Measurements from ENCODE around the gene RHOXF1. TPM values are rescaled to one million over a fixed set of nuclear protein-coding genes. Genes with fewer than 3 reads are reported as not detected.
"Not testable (repeated sequence)": the region's sequence is repeated elsewhere in the genome, so short reads cannot be mapped to it uniquely, and the experiment has no call there.

Gene RHOXF1
- not detected for total RNA-seq

GRCh38 chrX:120115438-120115963, at the start of gene RHOXF1:
Gene RHOXF1, minus strand, starts transcription at chrX:120115913. Its CDS starts 51 bp downstream, at chrX:120115862.
- intact Hi-C loops (cut with DNase I) = no loop called here
- TF ChIP-seq POLR2A (IDR thresholded peaks at IDR 0.05; ENCODE audit: low read depth) (no peak), EP300 (IDR thresholded peaks at IDR 0.05) (no peak)
- no peak for DNase-seq (ENCODE audit: extremely low spot score)

GRCh38 chrX:120159086-120159485, 43.4 kb upstream of the RHOXF1 start:
- H3K36me3 ChIP-seq; intact Hi-C loops (cut with DNase I); H3K4me1 ChIP-seq; H3K9me3 ChIP-seq; DNase-seq (ENCODE audit: extremely low spot score); H3K27me3 ChIP-seq; H3K27ac ChIP-seq (replicated peaks in 1 of 4); H3K4me3 ChIP-seq: not testable (repeated sequence)
- WGBS = 77% methylated on average over 19 of the region's 33 CpGs

More at GRCh38 chrX:120115438-120115963, at the start of gene RHOXF1:
- no peaks in the 10 kb centered on the region for H3K9me3 ChIP-seq
- H3K4me3 ChIP-seq = no peak within 1 kb of the TSS
- H3K36me3 ChIP-seq = no peaks in the 10 kb centered on the region
- H3K4me1 ChIP-seq = no peaks in the 10 kb centered on the region
- no peak within 1 kb of the TSS for H3K27ac ChIP-seq (replicated peaks in 1 of 4)
- H3K27me3 ChIP-seq = no peaks in the 10 kb centered on the region
- WGBS = 95% methylated on average over 35 of the region's 35 CpGs

- H3K36me3 ChIP-seq; intact Hi-C loops (cut with DNase I); H3K27me3 ChIP-seq; H3K9me3 ChIP-seq; H3K27ac ChIP-seq (replicated peaks in 1 of 4); H3K4me3 ChIP-seq; DNase-seq (ENCODE audit: extremely low spot score); H3K4me1 ChIP-seq: not testable (repeated sequence)
- WGBS = no CpG with 5 or more reads among the region's 15 CpGs
Observed at GRCh38 chrX:120158313-120158712, 42.6 kb upstream of the RHOXF1 start, which contains the start of gene RHOXF2. Gene RHOXF2, plus strand, starts transcription at chrX:120158613. Its CDS starts 138 bp downstream, at chrX:120158751.

DNA sequence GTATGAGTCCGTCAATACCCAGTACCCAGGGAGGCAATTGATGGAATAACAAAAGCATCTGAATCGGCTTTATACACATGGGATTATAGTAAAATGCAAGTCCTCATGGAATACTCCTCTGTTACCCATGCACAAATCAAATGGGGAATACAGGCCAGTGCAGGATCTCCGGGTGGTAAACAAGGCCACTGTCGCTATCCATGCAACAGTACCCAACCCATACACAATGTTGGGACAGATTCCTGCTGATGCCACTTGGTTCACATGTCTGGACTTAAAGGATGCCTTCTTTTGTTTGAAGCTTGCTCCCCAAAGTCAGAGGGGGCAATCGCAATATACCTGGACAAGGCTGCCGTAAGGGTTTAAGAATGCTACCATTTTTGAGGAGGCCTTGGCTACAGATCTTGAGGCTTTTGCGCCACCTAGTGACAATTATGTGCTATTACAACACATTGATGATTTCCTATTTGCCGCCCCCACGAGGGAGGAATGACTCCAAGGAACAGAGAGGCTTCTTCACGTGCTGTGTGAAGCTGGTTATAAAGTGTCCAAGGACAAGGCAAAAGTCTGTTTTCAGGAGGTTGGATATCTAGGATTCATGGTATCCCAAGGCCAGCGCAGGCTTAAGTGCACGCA, 34.5 kb upstream of the RHOXF1 start:
- H3K27ac ChIP-seq (replicated peaks in 1 of 4); H3K9me3 ChIP-seq; H3K4me3 ChIP-seq; H3K36me3 ChIP-seq; H3K27me3 ChIP-seq; DNase-seq (ENCODE audit: extremely low spot score); intact Hi-C loops (cut with DNase I); H3K4me1 ChIP-seq: not testable (repeated sequence)
- WGBS = no CpG with 5 or more reads among the region's 12 CpGs

DNA sequence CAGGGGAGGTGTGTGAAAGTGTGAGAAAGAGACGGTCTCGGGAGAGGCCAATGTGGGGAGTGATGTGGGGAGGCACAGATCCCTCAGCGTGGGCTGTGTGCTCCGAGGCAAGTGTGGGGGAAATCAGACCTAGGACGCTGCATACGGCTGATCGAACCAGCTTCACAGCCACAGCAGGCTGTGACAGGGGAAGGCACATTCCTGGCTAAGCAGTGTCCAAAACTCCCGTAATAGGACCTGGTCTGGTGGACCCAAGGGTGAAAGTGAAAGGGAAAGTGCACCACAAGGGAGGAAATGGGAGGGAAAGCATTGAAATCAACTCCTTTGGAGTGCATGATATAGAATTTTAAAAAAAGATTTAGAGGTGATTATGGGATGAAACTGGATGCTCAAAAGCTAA, 31.8 kb upstream of the RHOXF1 start:
- Histone ChIP-seq H3K27me3 (no peaks in the 10 kb centered on the region), H3K4me3 (no peak overlapping the region), H3K4me1 (peaks cover 0 to 6% (median 0%) of the 10 kb centered on the region in 4 donors), H3K36me3 (no peaks in the 10 kb centered on the region), H3K27ac (replicated peaks in 1 of 4) (no peak overlapping the region), H3K9me3 (no peaks in the 10 kb centered on the region)
- no peak for DNase-seq (ENCODE audit: extremely low spot score)
- WGBS = 86% methylated on average over 8 of the region's 8 CpGs
- TF ChIP-seq POLR2AphosphoS5 (IDR thresholded peaks at IDR 0.05) (no peak), CTCF (IDR thresholded peaks at IDR 0.05) (no peak), EP300 (IDR thresholded peaks at IDR 0.05) (no peak), POLR2A (IDR thresholded peaks at IDR 0.05; ENCODE audit: low read depth) (no peak)
- intact Hi-C loops (cut with DNase I) = no loop called here

- H3K9me3 ChIP-seq; DNase-seq (ENCODE audit: extremely low spot score); H3K4me3 ChIP-seq; H3K27me3 ChIP-seq; H3K36me3 ChIP-seq; intact Hi-C loops (cut with DNase I); H3K4me1 ChIP-seq; H3K27ac ChIP-seq (replicated peaks in 1 of 4): not testable (repeated sequence)
- WGBS = 76% methylated on average over 1 of the region's 1 CpG
Observed at GRCh38 chrX:120146323-120146722, 30.6 kb upstream of the RHOXF1 start.

GRCh38 chrX:120145295-120145925, 29.7 kb upstream of the RHOXF1 start:
- Histone ChIP-seq H3K27me3 (no peaks in the 10 kb centered on the region), H3K4me1 (peaks cover 0 to 6% (median 0%) of the 10 kb centered on the region in 4 donors), H3K9me3 (no peaks in the 10 kb centered on the region), H3K27ac (replicated peaks in 1 of 4) (no peak overlapping the region), H3K36me3 (no peaks in the 10 kb centered on the region), H3K4me3 (no peak overlapping the region)
- DNase-seq (ENCODE audit: extremely low spot score) = no peak
- intact Hi-C loops (cut with DNase I) = no loop called here
- 55% methylated on average over 4 of the region's 4 CpGs for WGBS
- TF ChIP-seq POLR2A (IDR thresholded peaks at IDR 0.05; ENCODE audit: low read depth) = no peak
- no peak for TF ChIP-seq CTCF (IDR thresholded peaks at IDR 0.05)
- TF ChIP-seq POLR2AphosphoS5 (IDR thresholded peaks at IDR 0.05) = no peak
- TF ChIP-seq EP300 (IDR thresholded peaks at IDR 0.05) = no peak
